Activated T-helper 1 cell treated with Interleukin-2 at 50 U/mL for 16 hours (primary cell): Measurements from ENCODE around the gene DNAAF6.
A peak's percentile ranks its signal among the peaks of the same experiment; 100 is the strongest.
"Not testable (repeated sequence)": the region's sequence is repeated elsewhere in the genome, so short reads cannot be mapped to it uniquely, and the experiment has no call there.

Experiments used
- DNase-seq: peaks from one replicate; pipeline ENCODE4 v3.0.0-alpha.2; 2020; ENCODE audit warnings: low read depth

The DNAAF6 gene

DNA sequence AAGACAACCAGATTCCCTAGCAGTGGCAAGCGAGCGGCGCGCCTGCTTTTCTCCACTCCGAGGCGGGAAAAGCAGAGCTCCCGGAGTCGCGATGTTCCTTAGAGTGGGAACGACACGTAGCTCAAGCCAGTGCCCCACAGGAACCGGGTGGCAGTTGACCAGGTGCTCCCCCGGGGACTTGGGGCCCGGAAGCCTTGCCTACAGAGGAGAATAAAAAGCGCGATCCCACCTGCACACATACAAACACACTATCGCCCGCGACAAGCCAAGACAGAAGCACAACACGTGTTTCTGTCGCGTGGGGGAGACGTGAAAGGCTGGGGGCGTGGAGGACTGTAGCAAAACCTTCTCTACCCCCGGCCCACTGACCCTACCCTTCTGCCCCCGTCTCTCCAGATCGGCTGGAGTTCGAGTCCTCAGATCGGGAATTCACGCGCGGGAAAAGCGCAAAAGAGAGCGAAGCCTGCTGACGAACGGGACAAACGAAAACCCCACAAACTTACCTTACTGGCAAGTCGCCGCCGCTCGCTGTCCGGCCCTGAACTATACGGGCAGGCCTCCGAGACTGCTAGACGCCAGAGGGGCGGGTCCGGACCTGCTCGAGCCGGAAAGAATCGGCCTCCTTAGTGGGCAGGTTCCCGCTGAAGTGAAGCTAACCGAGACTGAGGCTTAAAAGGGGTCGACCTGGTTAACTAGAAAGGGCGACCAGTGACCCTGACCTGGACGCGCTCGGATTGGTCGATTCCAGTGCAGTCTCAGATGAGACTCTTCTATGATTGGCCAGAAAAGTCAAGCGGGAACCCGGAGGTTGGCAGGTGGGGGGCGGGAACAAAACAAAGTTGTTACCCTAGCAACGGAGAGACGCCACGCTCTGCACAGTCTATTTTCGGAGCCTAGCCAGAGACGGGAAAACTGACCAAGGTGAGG, at the start of gene DNAAF6, which contains the start of gene NUP62CL:
Gene DNAAF6 (plus strand): TSS at position 842 of the 927 bp plus-strand sequence. CDS start 6,265 bp downstream, outside the sequence.
Gene NUP62CL (minus strand): TSS at position 664 of the 927 bp plus-strand sequence. CDS start 31,287 bp downstream, outside the sequence.
- peak; percentile 30 for DNase-seq

DNA sequence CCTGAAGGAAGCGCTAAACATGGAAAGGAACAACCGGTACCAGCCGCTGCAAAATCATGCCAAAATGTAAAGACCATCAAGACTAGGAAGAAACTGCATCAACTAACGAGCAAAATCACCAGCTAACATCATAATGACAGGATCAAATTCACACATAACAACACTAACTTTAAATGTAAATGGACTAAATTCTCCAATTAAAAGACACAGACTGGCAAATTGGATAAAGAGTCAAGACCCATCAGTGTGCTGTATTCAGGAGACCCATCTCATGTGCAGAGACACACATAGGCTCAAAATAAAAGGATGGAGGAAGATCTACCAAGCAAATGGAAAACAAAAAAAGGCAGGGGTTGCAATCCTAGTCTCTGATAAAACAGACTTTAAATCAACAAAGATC, 48.8 kb upstream of the DNAAF6 start:
- not testable (repeated sequence) for DNase-seq

DNA sequence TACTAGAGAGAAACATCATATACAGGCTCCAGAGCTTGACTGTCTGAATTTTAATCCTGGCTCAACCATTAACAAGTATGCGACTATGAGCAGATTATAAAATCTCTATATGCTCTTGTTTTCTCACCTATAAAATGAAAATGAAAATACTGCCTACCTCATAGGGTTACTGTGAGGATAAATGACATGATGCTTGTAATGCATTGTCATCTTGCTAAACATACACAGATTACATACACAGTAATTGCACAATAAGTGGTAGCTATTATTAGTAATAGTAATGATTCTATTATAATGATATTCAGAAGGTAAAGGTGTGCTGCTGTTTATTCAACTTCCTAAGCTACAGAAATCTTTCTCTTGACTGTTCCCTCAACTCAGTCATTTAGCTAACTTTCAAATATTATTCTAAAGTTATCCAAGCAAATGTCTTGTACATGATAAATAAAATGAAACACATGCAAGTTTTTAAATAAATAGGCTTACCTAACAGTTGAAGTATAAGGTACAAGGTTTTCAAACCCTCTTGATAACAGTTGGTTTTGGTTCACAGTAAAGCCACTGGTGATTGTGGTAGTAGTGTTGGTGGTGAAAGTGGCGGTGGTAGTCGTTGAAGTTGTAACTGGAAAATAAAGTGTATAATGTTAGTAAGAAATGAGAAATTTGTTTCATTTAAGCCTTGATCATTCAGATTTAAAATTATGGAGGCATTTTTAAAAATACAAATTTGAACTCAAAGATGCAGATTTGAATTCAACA, 39.1 kb upstream of the DNAAF6 start:
- no peak for DNase-seq

GRCh38 chrX:107168257-107168656, 38.2 kb upstream of the DNAAF6 start:
- no peak for DNase-seq

- DNase-seq = no peak
Measured at GRCh38 chrX:107168712-107169111, 37.7 kb upstream of the DNAAF6 start.

GRCh38 chrX:107171369-107172102, 34.9 kb upstream of the DNAAF6 start:
- no peak for DNase-seq

DNA sequence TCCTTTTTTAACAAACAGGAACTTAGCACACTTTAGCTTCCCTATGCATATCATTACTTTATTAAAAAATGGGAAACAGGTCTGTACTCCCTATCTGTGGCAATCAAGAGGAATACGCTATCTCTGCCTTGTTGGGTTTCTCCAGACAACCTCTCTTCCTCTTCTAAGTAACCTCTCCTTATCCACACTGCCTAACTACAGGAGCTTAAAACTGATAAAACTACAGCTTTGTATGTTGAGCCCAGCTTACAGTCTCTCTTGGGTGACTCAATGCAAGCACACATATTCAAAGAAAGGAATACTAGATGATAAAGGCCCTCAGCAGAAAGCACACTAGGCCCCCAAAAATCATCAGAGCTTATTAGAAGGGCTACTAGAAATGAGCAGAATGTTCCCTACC, 9.1 kb upstream of the DNAAF6 start:
- DNase-seq = no peak

GRCh38 chrX:107198074-107198473, 8.3 kb upstream of the DNAAF6 start:
- not testable (repeated sequence) for DNase-seq

DNA sequence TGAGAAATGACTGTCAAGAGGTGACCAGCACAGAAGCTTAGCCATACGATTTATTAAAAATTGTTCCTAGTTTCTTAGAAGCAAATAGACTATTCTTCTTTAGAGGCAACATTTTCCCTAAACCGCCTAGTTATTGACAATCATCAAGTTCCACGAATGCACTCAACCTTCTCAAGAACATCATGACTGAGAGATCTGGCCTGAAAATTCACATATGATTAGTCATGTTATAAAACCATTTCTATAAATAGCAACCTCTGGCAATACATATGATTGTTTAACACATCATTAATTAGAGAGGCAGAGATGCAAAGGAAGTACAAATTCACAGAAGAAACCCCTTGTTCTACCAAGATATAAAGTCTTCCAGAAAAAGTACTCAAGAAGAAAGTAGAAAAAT, 6.9 kb upstream of the DNAAF6 start:
- DNase-seq = no peak

GRCh38 chrX:107204068-107204605, 2.3 kb upstream of the DNAAF6 start:
- DNase-seq = no peak

DNA sequence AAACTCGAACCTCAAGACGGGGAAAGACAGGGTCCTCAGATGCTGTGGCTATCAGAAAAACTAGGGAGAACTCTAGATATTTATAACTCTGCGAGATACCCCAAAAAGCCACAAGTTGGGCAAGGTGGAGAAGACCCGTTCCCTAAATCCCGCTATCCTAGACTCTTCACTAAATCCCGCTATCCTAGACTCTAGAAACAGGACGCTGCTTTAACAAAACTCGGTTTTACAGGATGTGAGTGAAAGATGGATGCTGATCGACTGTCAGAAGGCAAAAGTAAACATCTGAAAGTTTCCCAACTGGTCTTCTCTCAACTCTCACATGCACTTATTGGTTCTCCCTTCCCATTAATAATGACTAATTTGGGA, 270 bp downstream of the DNAAF6 start:
- DNase-seq = no peak

DNA sequence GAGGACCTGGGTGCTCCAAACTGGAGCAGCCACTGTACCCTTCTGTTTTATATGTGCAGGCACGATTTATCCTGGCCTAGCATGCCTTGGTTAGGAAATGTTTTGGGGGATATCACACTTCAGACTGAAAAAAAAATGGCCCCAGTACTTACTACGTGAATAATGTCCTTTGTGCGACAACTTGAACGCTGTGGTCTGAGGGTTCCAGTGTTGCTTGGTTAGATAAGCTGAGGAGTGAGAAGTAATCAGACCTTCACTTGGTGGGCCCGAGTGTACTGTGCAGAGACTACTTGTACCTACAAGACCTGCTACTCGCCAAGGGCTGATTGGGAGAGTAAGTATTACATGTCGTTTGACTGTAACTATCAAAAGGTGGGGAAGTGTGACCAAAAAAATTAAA, 678 bp downstream of the DNAAF6 start:
- no peak for DNase-seq

DNA sequence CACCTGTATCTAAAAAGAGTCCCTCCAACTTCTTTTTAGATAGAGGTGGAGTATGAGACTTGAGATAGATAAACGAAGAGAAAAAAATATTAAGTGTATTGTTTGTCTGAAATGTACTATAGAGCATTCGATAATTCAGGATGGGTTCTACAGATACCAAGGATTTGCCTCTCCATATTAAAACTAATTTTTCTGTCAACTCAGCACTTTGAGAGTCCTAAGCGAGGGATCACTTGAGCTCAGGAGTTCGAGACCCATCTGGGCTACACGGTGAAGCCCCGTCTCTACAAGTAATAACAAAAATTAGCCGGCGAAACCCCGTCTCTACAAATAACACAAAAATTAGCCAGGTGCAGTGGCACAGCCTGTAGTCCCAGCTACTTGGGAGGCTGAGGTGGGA, 1.5 kb downstream of the DNAAF6 start:
- DNase-seq = no peak

- no peak for DNase-seq
Measured at GRCh38 chrX:107213477-107213876, 7.1 kb downstream of the DNAAF6 start.

DNA sequence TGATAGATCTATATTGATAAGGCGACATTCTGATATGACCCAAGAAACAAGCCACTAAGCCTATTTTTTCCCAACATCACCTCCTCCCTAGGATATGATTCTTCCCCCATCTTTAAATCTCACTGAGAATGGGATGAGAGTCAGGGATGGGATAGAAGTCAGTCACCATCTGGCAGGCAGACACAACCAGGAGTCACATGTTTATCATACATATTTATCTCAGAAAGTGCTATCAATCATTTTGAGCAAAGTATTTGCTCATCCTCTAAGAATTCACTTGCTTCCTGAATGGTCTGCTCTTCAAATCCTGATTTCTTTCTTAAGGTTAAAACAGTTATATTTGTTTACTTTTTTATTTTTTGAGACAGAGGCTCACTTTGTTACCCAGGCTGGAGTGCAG, 20.3 kb downstream of the DNAAF6 start:
- DNase-seq = no peak

GRCh38 chrX:107227780-107228485, 21.5 kb downstream of the DNAAF6 start:
- no peak for DNase-seq

- no peak for DNase-seq
Measured at GRCh38 chrX:107228486-107228819, 22.0 kb downstream of the DNAAF6 start.

DNA sequence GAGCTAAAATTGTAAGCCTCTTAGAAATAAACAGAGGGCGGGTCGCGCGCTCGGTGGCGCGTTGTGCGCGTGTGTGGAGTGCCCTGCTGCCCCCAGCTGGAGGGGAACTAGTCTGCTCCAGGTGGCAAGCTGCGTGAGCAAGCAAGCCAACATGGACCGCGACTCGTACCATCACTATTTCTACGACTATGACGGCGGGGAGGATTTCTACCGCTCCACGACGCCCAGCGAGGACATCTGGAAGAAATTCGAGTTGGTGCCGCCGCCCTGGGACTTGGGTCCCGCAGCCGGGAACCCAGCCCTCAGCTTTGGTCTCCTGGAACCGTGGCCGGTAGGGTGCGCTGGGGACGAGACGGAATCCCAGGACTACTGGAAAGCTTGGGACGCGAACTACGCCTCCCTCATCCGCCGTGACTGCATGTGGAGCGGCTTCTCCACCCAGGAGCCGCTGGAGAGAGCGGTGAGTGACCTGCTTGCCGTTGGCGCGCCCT, 66.1 kb downstream of the DNAAF6 start:
- DNase-seq = no peak

GRCh38 chrX:107273795-107274194, 67.4 kb downstream of the DNAAF6 start:
- no peak for DNase-seq

GRCh38 chrX:107288676-107289075, 82.3 kb downstream of the DNAAF6 start:
- DNase-seq = no peak

GRCh38 chrX:107290019-107290418, 83.6 kb downstream of the DNAAF6 start:
- no peak for DNase-seq
